Astrocyte of the cerebellum (primary cell): Measurements from ENCODE around the gene RABEPK.

Experiments used
- DNase-seq: peaks from one replicate; pipeline ENCODE4 v3.0.0-alpha.2; 2011; ENCODE audit warnings: low read depth
- H3K4me3 ChIP-seq: 2 replicates; pipeline ENCODE4 v1.5.1; 2011; ENCODE audit warnings: mild to moderate bottlenecking, low read depth, low read length, moderate library complexity
- CTCF ChIP-seq: IDR thresholded peaks from 2 replicates; pipeline ENCODE4 v1.5.1; 2012; ENCODE audit warnings: low read length, low read depth, moderate library complexity, mild to moderate bottlenecking; ENCODE audit errors: missing control alignments
- in situ Hi-C: cut with HindIII; loops from 2 replicates; pipeline ENCODE4 v1.10.0; 2017; ENCODE audit warnings: low sequenced_read_pairs

RABEPK gene

GRCh38 chr9:125241000-125241862 is 40.9 kb downstream of the RABEPK start, which contains the start of gene HSPA5:
HSPA5 (minus strand) TSS chr9:125241343; CDS start chr9:125241126, 217 bp downstream.
- in situ Hi-C loops: no loop called here
- no peak for TF ChIP-seq CTCF
- DNase-seq: peak; percentile 99
- H3K4me3 ChIP-seq: peak within 1 kb of the TSS; percentile 95

- DNase-seq: no peak
- TF ChIP-seq CTCF: no peak
- H3K4me3 ChIP-seq: peak overlapping the region; percentile 95
- in situ Hi-C loops: no loop called here
Observed at GRCh38 chr9:125241863-125242739, 41.8 kb downstream of the RABEPK start.

GRCh38 chr9:125243792-125244260 is 43.5 kb downstream of the RABEPK start:
- no peak overlapping the region for H3K4me3 ChIP-seq
- in situ Hi-C loops: no loop called here
- DNase-seq: no peak
- no peak for TF ChIP-seq CTCF

- DNase-seq: no peak
- in situ Hi-C loops: no loop called here
- TF ChIP-seq CTCF: no peak
- H3K4me3 ChIP-seq: no peak overlapping the region
Observed at GRCh38 chr9:125246261-125246667, 45.9 kb downstream of the RABEPK start.

GRCh38 chr9:125254231-125254630 is 53.9 kb downstream of the RABEPK start:
- TF ChIP-seq CTCF: no peak
- in situ Hi-C loops: no loop called here
- no peak for DNase-seq
- no peak overlapping the region for H3K4me3 ChIP-seq

- no peak for DNase-seq
- TF ChIP-seq CTCF: peak; percentile 46
- H3K4me3 ChIP-seq: no peak overlapping the region
- in situ Hi-C loops: no loop called here
Observed at GRCh38 chr9:125255781-125256391, 55.5 kb downstream of the RABEPK start.
